Measurements from ENCODE around the gene UQCRHL.

GRCh38 chr1:15758953-15759661 lies 48.3 kb downstream of the UQCRHL start:
- TF ChIP-seq CTCF (IDR thresholded peaks at IDR 0.05) (no peak), POLR2A (IDR thresholded peaks at IDR 0.05) (no peak), EP300 (IDR thresholded peaks at IDR 0.05) (no peak)
